Ishikawa (cell line): ENCODE results near the gene HLA-F.

Experiments
- CEBPB ChIP-seq: IDR thresholded peaks from 2 replicates; pipeline ENCODE4 v1.6.1; 2012
- CREB1 ChIP-seq: IDR thresholded peaks from 2 replicates; pipeline ENCODE4 v1.6.1; 2012; ENCODE audit warnings: low read depth
- EGR1 ChIP-seq: IDR thresholded peaks from 2 replicates; pipeline ENCODE4 v1.6.1; 2012
- EP300 ChIP-seq: IDR thresholded peaks from 2 replicates; pipeline ENCODE4 v1.6.1; 2012; ENCODE audit warnings: borderline replicate concordance
- FOXM1 ChIP-seq: IDR thresholded peaks from 2 replicates; pipeline ENCODE4 v1.6.1; 2012; ENCODE audit warnings: low read depth, borderline replicate concordance
- MAX ChIP-seq: IDR thresholded peaks from 2 replicates; pipeline ENCODE4 v1.6.1; 2012
- NFIC ChIP-seq: IDR thresholded peaks from 2 replicates; pipeline ENCODE4 v1.6.1; 2012
- RAD21 ChIP-seq: IDR thresholded peaks from 2 replicates; pipeline ENCODE4 v1.6.1; 2012; ENCODE audit warnings: low read depth
- REST ChIP-seq: IDR thresholded peaks from 2 replicates; pipeline ENCODE4 v1.6.1; 2012; ENCODE audit warnings: low read depth, mild to moderate bottlenecking
- TAF1 ChIP-seq: IDR thresholded peaks from 2 replicates; pipeline ENCODE4 v1.6.1; 2012; ENCODE audit warnings: low read depth, mild to moderate bottlenecking
- TCF12 ChIP-seq: IDR thresholded peaks from 2 replicates; pipeline ENCODE4 v1.6.1; 2012; ENCODE audit warnings: low read depth
- TEAD4 ChIP-seq: IDR thresholded peaks from 2 replicates; pipeline ENCODE4 v1.6.1; 2012
- USF1 ChIP-seq: IDR thresholded peaks from 2 replicates; pipeline ENCODE4 v1.6.1; 2012
- YY1 ChIP-seq: IDR thresholded peaks from 2 replicates; pipeline ENCODE4 v1.6.1; 2012; ENCODE audit warnings: low read depth
- ZBTB7A ChIP-seq: IDR thresholded peaks from 2 replicates; pipeline ENCODE4 v1.6.1; 2012; ENCODE audit warnings: low read depth

The HLA-F gene

GRCh38 chr6:29759457-29759856, 36.2 kb downstream of the HLA-F start:
- TF ChIP-seq USF1 (no peak), RAD21 (no peak), CEBPB (no peak)

- no peak for TF ChIP-seq CREB1
- no peak for TF ChIP-seq USF1
Measured at GRCh38 chr6:29760328-29760727, 37.1 kb downstream of the HLA-F start.

GRCh38 chr6:29762051-29762450, 38.8 kb downstream of the HLA-F start:
- TF ChIP-seq TCF12 (no peak), CEBPB (no peak), RAD21 (no peak), EGR1 (no peak), YY1 (no peak)

- TF ChIP-seq REST (no peak), MAX (no peak), CEBPB (no peak), USF1 (no peak), TAF1 (no peak), EGR1 (no peak), FOXM1 (no peak), ZBTB7A (no peak), RAD21 (no peak), TEAD4 (no peak), CREB1 (no peak), TCF12 (no peak), YY1 (no peak), EP300 (no peak), NFIC (no peak)
Measured at GRCh38 chr6:29762781-29763214, 39.6 kb downstream of the HLA-F start.

- TF ChIP-seq CREB1 (no peak), MAX (no peak), USF1 (no peak), FOXM1 (no peak), ZBTB7A (no peak)
Measured at GRCh38 chr6:29763491-29764289, 40.5 kb downstream of the HLA-F start.

- no peak for TF ChIP-seq CREB1
- no peak for TF ChIP-seq EGR1
- no peak for TF ChIP-seq TCF12
- no peak for TF ChIP-seq ZBTB7A
- no peak for TF ChIP-seq REST
- no peak for TF ChIP-seq EP300
- TF ChIP-seq NFIC: no peak
- TF ChIP-seq MAX: no peak
- TF ChIP-seq USF1: no peak
Measured at GRCh38 chr6:29764422-29765196, 41.4 kb downstream of the HLA-F start.
